ENCODE measurements around the gene DGKQ.

DGKQ gene

DNA sequence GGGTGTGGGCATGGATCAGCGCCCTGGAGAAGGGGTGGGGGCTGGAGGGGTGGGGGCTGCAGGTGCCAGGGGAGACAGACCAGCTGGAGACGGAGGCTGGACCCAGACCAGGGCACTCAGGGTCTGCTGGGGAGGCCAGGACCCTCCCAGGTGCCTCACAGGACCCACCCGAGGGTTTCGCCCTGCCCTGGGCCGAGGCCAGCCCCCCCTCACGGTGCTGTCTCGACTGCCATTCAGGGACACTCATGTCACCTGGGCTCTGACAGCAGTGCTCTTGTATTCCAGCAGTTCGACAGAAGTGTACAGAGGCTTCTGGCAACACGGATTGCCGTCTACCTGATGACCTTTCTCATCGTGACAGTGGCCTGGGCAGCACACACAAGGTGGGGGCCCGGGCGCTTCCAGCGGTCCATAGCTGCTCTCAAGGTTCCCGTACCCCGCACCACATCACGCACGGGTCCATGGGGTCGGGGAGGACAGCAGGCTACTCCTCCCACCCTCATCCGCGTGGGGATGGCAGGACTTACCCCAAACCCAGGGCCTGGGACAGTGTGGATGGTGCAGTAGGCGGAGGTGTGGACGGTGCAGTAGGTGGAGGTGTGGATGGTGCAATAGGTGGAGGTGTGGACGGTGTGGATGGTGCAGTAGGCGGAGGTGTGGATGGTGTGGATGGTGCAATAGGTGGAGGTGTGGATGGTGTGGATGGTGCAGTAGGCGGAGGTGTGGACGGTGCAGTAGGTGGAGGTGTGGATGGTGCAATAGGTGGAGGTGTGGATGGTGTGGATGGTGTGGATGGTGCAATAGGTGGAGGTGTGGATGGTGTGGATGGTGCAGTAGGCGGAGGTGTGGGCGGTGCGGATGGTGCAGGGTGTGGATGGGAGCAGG, 23.0 kb downstream of the DGKQ start:
- Histone ChIP-seq H3K4me3 (ENCODE audit: low read length) (no peak overlapping the region), H3K27me3 (ENCODE audit: low read depth, low read length) (no peaks in the 10 kb centered on the region), H3K4me2 (ENCODE audit: low read length) (no peak overlapping the region), H3K4me1 (ENCODE audit: low read length) (no peaks in the 10 kb centered on the region), H3K79me2 (ENCODE audit: low read length) (no peaks in the 10 kb centered on the region), H2AFZ (ENCODE audit: low read depth, low read length) (no peak overlapping the region), H3K27ac (ENCODE audit: low read length) (no peak overlapping the region), H3K9ac (ENCODE audit: low read length) (no peak overlapping the region), H4K20me1 (ENCODE audit: insufficient read depth, low read length) (no peaks in the 10 kb centered on the region), H3K36me3 (replicated peaks; ENCODE audit: low read depth, low read length) (no peaks in the 10 kb centered on the region), H3K9me3 (ENCODE audit: insufficient read depth, low read length) (no peaks in the 10 kb centered on the region)
- no peak for TF ChIP-seq CTCF (IDR thresholded peaks at IDR 0.05; ENCODE audit: low read depth, low read length)
- TF ChIP-seq EZH2phosphoT487 (IDR thresholded peaks at IDR 0.05; ENCODE audit: low read depth): no peak

- Histone ChIP-seq H2AFZ (ENCODE audit: low read depth, low read length) (no peak overlapping the region), H3K79me2 (ENCODE audit: low read length) (no peaks in the 10 kb centered on the region), H3K4me1 (ENCODE audit: low read length) (no peaks in the 10 kb centered on the region), H3K27me3 (ENCODE audit: low read depth, low read length) (no peaks in the 10 kb centered on the region), H3K27ac (ENCODE audit: low read length) (no peak overlapping the region), H3K36me3 (replicated peaks; ENCODE audit: low read depth, low read length) (no peaks in the 10 kb centered on the region), H4K20me1 (ENCODE audit: insufficient read depth, low read length) (no peaks in the 10 kb centered on the region), H3K4me2 (ENCODE audit: low read length) (no peak overlapping the region), H3K9ac (ENCODE audit: low read length) (no peak overlapping the region), H3K9me3 (ENCODE audit: insufficient read depth, low read length) (no peaks in the 10 kb centered on the region), H3K4me3 (ENCODE audit: low read length) (no peak overlapping the region)
- TF ChIP-seq CTCF (IDR thresholded peaks at IDR 0.05; ENCODE audit: low read depth, low read length) (no peak), EZH2phosphoT487 (IDR thresholded peaks at IDR 0.05; ENCODE audit: low read depth) (no peak)
These were observed 23.7 kb downstream of the DGKQ start for GRCh38 chr4:949656-950055.

DNA sequence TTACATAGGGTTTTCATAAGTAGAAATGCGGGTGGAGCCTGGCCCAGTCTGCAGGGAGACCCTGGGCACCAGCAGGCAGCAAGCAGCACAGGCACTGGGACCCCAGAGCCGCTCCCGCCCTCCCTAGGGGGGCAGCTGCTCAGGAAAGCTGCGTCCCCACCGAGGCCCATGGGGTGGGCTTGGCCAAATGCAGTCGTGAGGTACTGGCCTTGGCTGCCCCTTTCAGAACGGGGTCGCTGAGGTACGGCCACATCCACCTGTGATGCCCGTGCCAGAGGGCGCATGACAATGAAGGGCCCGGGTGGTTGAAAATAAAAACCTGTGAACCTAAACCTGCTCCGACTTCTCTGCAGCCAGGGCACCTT, 24.5 kb downstream of the DGKQ start:
- H3K4me1 ChIP-seq (ENCODE audit: low read length): no peaks in the 10 kb centered on the region
- no peak overlapping the region for H3K9ac ChIP-seq (ENCODE audit: low read length)
- no peaks in the 10 kb centered on the region for H3K9me3 ChIP-seq (ENCODE audit: insufficient read depth, low read length)
- H4K20me1 ChIP-seq (ENCODE audit: insufficient read depth, low read length): no peaks in the 10 kb centered on the region
- no peak overlapping the region for H3K27ac ChIP-seq (ENCODE audit: low read length)
- H3K79me2 ChIP-seq (ENCODE audit: low read length): no peaks in the 10 kb centered on the region
- no peak overlapping the region for H3K4me2 ChIP-seq (ENCODE audit: low read length)
- no peaks in the 10 kb centered on the region for H3K27me3 ChIP-seq (ENCODE audit: low read depth, low read length)
- H3K4me3 ChIP-seq (ENCODE audit: low read length): no peak overlapping the region
- H2AFZ ChIP-seq (ENCODE audit: low read depth, low read length): no peak overlapping the region
- no peaks in the 10 kb centered on the region for H3K36me3 ChIP-seq (replicated peaks; ENCODE audit: low read depth, low read length)
- TF ChIP-seq EZH2phosphoT487 (IDR thresholded peaks at IDR 0.05; ENCODE audit: low read depth) (no peak), CTCF (IDR thresholded peaks at IDR 0.05; ENCODE audit: low read depth, low read length) (no peak)

DNA sequence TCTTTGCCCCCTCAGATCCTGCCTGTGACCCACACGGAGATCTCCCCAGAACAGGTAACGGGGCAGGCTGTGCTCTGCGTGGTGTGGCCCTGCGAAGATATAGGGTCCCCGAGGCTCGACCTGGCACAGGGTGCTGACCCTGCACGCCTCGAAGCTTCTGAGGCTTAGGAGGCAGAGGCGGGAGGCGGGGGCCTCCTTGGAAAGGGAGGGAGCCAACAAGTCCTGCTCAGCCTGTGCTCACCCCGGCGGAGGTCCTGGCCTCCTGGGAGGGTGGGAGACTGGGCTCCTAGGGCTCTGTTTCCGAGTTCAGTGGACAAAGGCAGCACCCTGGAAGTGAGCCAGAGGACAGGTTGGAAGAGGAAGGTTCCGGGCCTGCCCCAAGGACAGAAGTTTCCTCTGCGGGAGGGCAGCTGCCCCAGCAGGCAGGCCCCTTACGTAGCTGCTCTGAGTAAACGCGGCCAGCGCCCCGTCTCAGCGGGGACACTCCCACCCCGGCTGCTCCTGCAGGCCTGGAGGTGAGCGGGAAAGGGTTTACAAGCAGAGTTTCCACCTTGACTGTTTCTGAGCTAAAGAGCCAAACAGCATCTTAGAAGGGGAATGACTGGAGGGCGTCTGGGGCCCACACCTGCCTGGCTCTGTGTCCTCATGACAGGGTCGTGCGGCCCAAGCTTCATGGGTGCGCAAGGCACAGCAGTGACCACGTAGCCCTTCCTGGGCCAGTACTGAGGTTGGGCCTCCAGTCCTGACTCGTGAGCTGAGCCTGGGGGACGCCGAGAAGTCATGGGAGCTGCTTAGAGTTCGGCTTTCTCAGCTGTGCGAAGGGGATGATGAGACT, 25.1 kb downstream of the DGKQ start:
- Histone ChIP-seq H3K27ac (ENCODE audit: low read length) (no peak overlapping the region), H3K9me3 (ENCODE audit: insufficient read depth, low read length) (no peaks in the 10 kb centered on the region), H3K4me3 (ENCODE audit: low read length) (no peak overlapping the region), H3K9ac (ENCODE audit: low read length) (no peak overlapping the region), H4K20me1 (ENCODE audit: insufficient read depth, low read length) (no peaks in the 10 kb centered on the region), H3K4me1 (ENCODE audit: low read length) (no peaks in the 10 kb centered on the region), H3K4me2 (ENCODE audit: low read length) (no peak overlapping the region), H3K27me3 (ENCODE audit: low read depth, low read length) (no peaks in the 10 kb centered on the region), H3K79me2 (ENCODE audit: low read length) (no peaks in the 10 kb centered on the region), H3K36me3 (replicated peaks; ENCODE audit: low read depth, low read length) (no peaks in the 10 kb centered on the region), H2AFZ (ENCODE audit: low read depth, low read length) (no peak overlapping the region)
- TF ChIP-seq EZH2phosphoT487 (IDR thresholded peaks at IDR 0.05; ENCODE audit: low read depth) (no peak), CTCF (IDR thresholded peaks at IDR 0.05; ENCODE audit: low read depth, low read length) (no peak)
